ENCODE results near the gene CTNNB1. TPM values are rescaled to one million over a fixed set of nuclear protein-coding genes. Genes with fewer than 3 reads are reported as not detected.

The CTNNB1 gene
- total and polyA plus RNA-seq, 12 donors: 52.3 to 970 (median 391) TPM

DNA sequence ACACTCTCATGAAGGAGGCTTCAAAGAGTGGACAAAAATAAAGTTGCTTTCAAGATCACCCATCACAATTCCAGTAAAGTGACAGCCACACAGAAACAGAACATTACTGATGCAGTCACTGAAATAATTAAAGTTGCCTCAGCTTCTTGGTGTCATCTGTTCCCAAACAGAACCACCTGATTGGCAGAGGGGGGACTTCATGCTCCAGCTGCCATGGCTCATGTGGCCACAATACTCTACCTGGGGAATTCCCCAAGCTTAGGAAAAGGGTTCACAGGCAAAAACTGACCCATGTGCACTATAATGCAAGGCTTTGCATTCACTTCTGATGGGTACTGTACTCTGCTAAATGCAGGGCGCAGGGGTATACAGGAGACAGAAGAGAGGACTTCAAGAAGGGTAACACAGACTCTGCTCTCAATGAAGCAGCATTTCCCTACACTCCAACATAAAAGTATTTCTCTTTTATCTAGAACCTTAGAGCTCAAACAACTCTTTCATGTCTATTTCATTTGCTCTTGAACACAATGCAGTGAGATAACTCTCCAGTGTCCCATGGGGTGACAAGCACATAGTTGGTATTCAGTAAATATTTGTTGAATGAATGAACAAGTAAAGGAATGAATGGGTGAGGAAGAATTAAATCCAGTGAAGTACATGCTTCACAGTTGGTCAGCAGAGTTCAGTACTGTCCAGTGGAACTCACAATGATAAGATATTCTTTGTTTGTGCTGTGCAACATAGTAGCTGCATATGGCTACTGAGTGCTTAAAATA, 8.6 kb upstream of the CTNNB1 start:
- no peak overlapping the region for H3K27ac ChIP-seq
- H3K9me3 ChIP-seq (replicated peaks in 1 of 3): no peaks in the 10 kb centered on the region
- intact Hi-C loops (cut with DNase I): loop anchor here in 1 of 2 donors (10.0 kb wide), 1 partner anchor 606 kb away; no protein-coding TSS in a partner anchor
- WGBS, 4 donors: 88 to 97% (median 95%) methylated on average over 1 of the region's 1 CpG
- no peaks in the 10 kb centered on the region for H3K36me3 ChIP-seq (replicated peaks in 1 of 2)
- no peaks in the 10 kb centered on the region for H3K4me1 ChIP-seq (replicated peaks in 1 of 2)
- TF ChIP-seq, protein P1, sequence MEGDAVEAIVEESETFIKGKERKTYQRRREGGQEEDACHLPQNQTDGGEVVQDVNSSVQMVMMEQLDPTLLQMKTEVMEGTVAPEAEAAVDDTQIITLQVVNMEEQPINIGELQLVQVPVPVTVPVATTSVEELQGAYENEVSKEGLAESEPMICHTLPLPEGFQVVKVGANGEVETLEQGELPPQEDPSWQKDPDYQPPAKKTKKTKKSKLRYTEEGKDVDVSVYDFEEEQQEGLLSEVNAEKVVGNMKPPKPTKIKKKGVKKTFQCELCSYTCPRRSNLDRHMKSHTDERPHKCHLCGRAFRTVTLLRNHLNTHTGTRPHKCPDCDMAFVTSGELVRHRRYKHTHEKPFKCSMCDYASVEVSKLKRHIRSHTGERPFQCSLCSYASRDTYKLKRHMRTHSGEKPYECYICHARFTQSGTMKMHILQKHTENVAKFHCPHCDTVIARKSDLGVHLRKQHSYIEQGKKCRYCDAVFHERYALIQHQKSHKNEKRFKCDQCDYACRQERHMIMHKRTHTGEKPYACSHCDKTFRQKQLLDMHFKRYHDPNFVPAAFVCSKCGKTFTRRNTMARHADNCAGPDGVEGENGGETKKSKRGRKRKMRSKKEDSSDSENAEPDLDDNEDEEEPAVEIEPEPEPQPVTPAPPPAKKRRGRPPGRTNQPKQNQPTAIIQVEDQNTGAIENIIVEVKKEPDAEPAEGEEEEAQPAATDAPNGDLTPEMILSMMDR (IDR thresholded peaks at IDR 0.05): no peak
- TF ChIP-seq POLR2A (IDR thresholded peaks at IDR 0.05): no peak
- H3K4me3 ChIP-seq: no peak overlapping the region
- no peaks in the 10 kb centered on the region for H3K27me3 ChIP-seq
- no peak for DNase-seq

DNA sequence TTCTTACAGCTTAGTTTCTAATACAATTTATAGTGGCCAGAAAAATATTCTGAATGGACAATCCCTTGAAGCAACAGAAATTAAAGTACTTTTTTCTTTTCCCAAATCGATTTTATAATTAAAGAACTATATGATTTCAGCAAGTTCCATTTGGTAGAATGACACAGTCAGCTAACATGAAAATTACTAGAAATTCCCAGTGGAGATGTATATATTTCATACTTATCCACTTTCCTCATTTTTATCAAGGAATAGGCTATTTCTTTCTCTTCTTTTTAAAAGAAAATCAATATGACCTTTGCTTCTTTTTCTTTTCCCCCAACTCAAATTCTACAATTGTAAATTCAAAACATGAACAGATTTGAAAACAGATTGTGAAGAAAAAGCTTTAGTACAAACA, 6.4 kb upstream of the CTNNB1 start:
- intact Hi-C loops (cut with DNase I): loop anchor here in 1 of 2 donors (10.0 kb wide), 1 partner anchor 608 kb away; no protein-coding TSS in a partner anchor
- WGBS, 4 donors: 76 to 87% (median 84%) methylated on average over 1 of the region's 1 CpG
- H3K36me3 ChIP-seq (replicated peaks in 1 of 2): no peaks in the 10 kb centered on the region
- no peak for DNase-seq
- no peak overlapping the region for H3K27ac ChIP-seq
- H3K27me3 ChIP-seq: no peaks in the 10 kb centered on the region
- H3K9me3 ChIP-seq (replicated peaks in 1 of 3): no peaks in the 10 kb centered on the region
- H3K4me3 ChIP-seq: no peak overlapping the region
- TF ChIP-seq, protein P1 (IDR thresholded peaks at IDR 0.05): no peak
- TF ChIP-seq POLR2A (IDR thresholded peaks at IDR 0.05): no peak
- H3K4me1 ChIP-seq (replicated peaks in 1 of 2): no peaks in the 10 kb centered on the region

DNA sequence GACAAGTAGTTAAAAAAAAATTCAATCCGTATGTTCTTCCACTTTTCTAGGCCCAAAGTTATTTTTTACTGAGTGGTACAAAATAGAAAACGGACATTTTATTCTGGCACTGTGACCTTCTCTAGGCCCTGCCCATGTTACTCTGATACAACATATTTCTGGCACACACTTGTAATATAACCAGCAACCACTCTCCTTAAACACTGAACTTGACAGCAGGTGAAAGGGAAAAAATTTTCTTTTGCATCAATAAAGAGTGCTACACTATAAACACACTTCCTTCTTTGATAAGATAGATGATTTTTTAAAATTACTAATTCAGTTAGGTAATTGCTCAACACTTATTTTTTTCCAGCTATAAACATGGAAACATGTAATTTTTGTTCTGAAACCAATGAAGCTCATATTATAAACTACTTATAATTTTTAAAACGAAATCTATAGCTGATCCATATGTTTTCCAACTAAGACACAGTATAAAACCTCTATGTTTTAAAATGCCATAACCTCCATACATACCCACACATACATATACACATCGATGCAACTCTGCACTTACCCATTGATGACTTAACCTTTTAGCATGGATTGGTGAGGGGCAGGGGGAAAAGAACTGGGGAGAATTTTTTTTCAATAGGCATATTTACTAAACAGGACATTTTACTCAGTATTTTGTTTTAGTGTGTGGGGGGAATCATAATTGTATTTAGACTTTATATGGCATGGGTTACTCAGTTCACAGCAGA, 5.3 kb upstream of the CTNNB1 start:
- Histone ChIP-seq H3K4me3 (no peak overlapping the region), H3K4me1 (replicated peaks in 1 of 2) (no peaks in the 10 kb centered on the region), H3K9me3 (replicated peaks in 1 of 3) (no peaks in the 10 kb centered on the region), H3K27me3 (no peaks in the 10 kb centered on the region), H3K36me3 (replicated peaks in 1 of 2) (no peaks in the 10 kb centered on the region), H3K27ac (no peak overlapping the region)
- TF ChIP-seq POLR2A (IDR thresholded peaks at IDR 0.05): no peak
- TF ChIP-seq, protein P1 (IDR thresholded peaks at IDR 0.05): no peak
- no peak for DNase-seq
- 73 to 86% (median 82%) methylated on average over 4 of the region's 4 CpGs for WGBS, 4 donors
- intact Hi-C loops (cut with DNase I): loop anchor here in 1 of 2 donors (10.0 kb wide), 1 partner anchor 609 kb away; no protein-coding TSS in a partner anchor

DNA sequence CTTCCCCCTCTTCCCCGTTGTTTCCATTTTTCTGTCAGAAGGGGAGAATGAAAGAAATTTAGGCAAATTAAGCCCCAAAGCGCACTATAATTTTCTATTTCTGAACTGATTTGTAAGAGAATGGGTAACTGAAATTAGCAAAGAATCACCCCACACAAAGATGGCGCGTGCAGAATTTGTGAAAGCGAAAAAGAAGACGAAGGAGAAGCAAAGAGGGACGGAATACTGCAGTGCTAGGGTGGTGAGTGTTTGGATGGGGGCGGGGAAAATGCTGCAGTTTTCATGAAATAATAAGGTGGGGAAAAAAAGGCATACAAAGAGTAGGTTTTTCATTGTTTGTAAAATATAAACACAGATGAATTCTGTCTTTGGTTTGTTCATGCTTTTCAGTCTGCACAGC, 4.6 kb upstream of the CTNNB1 start:
- Histone ChIP-seq H3K36me3 (replicated peaks in 1 of 2) (no peaks in the 10 kb centered on the region), H3K4me3 (no peak overlapping the region), H3K4me1 (replicated peaks in 1 of 2) (no peaks in the 10 kb centered on the region), H3K27ac (no peak overlapping the region), H3K9me3 (replicated peaks in 1 of 3) (no peaks in the 10 kb centered on the region), H3K27me3 (no peaks in the 10 kb centered on the region)
- DNase-seq: no peak
- TF ChIP-seq POLR2A (IDR thresholded peaks at IDR 0.05): no peak
- TF ChIP-seq, protein P1 (IDR thresholded peaks at IDR 0.05): no peak
- intact Hi-C loops (cut with DNase I): loop anchor here in 1 of 2 donors (10.0 kb wide), 1 partner anchor 610 kb away; no protein-coding TSS in a partner anchor
- 94 to 95% (median 95%) methylated on average over 8 of the region's 8 CpGs for WGBS, 4 donors

All from adrenal gland (tissue), 12 donors.